GM04503 (cell line): Measurements from ENCODE around the gene NTM.
"Not testable (repeated sequence)": the region's sequence is repeated elsewhere in the genome, so short reads cannot be mapped to it uniquely, and the experiment has no call there.

Experiments
- DNase-seq: peaks from one replicate; pipeline ENCODE4 v3.0.0-alpha.2; 2012; ENCODE audit warnings: low read depth

The NTM gene

GRCh38 chr11:132361011-132361550 lies 990.7 kb downstream of the NTM start:
- no peak for DNase-seq

- DNase-seq, result no peak
Measured at GRCh38 chr11:132365650-132366049, 995.2 kb downstream of the NTM start.

GRCh38 chr11:132367293-132367692 lies 996.9 kb downstream of the NTM start:
- no peak for DNase-seq

- DNase-seq, result not testable (repeated sequence)
Measured at GRCh38 chr11:132370114-132370513, 999.7 kb downstream of the NTM start.

- no peak for DNase-seq
Measured at GRCh38 chr11:132373405-132374143, 1003.2 kb downstream of the NTM start.

GRCh38 chr11:132379540-132379939 lies 1009.1 kb downstream of the NTM start:
- DNase-seq, result no peak
